Measurements from ENCODE around the gene AK8.

Gene AK8

GRCh38 chr9:132892400-132892799 lies 14.3 kb upstream of the AK8 start:
- FAIRE-seq, result no peak
- DNase-seq (ENCODE audit: insufficient read length, low spot score), result no peak

- DNase-seq (ENCODE audit: insufficient read length, low spot score) (no peak), FAIRE-seq (no peak)
These were observed 10.1 kb upstream of the AK8 start for GRCh38 chr9:132888151-132888550.

- DNase-seq (ENCODE audit: insufficient read length, low spot score) (no peak), FAIRE-seq (no peak)
These were observed 9.4 kb upstream of the AK8 start for GRCh38 chr9:132887181-132888120.

GRCh38 chr9:132886334-132886725 lies 8.2 kb upstream of the AK8 start:
- FAIRE-seq, result no peak
- no peak for DNase-seq (ENCODE audit: insufficient read length, low spot score)

GRCh38 chr9:132885720-132886333 lies 7.7 kb upstream of the AK8 start:
- FAIRE-seq (no peak), DNase-seq (ENCODE audit: insufficient read length, low spot score) (no peak)

- DNase-seq (ENCODE audit: insufficient read length, low spot score) (no peak), FAIRE-seq (no peak)
These were observed 5.5 kb upstream of the AK8 start for GRCh38 chr9:132883349-132884294.

- no peak for DNase-seq (ENCODE audit: insufficient read length, low spot score)
- no peak for FAIRE-seq
These were observed 4.5 kb upstream of the AK8 start for GRCh38 chr9:132882616-132883015.

- FAIRE-seq (no peak), DNase-seq (ENCODE audit: insufficient read length, low spot score) (no peak)
These were observed 3.7 kb upstream of the AK8 start for GRCh38 chr9:132881826-132882225.

- FAIRE-seq (no peak), DNase-seq (ENCODE audit: insufficient read length, low spot score) (no peak)
These were observed 2.2 kb upstream of the AK8 start for GRCh38 chr9:132880324-132880661.

GRCh38 chr9:132879457-132880323 lies 1.6 kb upstream of the AK8 start:
- DNase-seq (ENCODE audit: insufficient read length, low spot score) (no peak), FAIRE-seq (no peak)

- no peak for FAIRE-seq
- DNase-seq (ENCODE audit: insufficient read length, low spot score), result no peak
These were observed 792 bp upstream of the AK8 start, which contains the start of gene SPACA9 for GRCh38 chr9:132878695-132879456. Gene SPACA9 (plus strand): TSS chr9:132878898. CDS start chr9:132883948, 5,050 bp downstream.

GRCh38 chr9:132877458-132877823 lies 643 bp downstream of the AK8 start:
- no peak for FAIRE-seq
- DNase-seq (ENCODE audit: insufficient read length, low spot score), result no peak

- FAIRE-seq (no peak), DNase-seq (ENCODE audit: insufficient read length, low spot score) (no peak)
These were observed 1.2 kb downstream of the AK8 start for GRCh38 chr9:132876849-132877248.

GRCh38 chr9:132875159-132875558 lies 2.9 kb downstream of the AK8 start:
- no peak for DNase-seq (ENCODE audit: insufficient read length, low spot score)
- no peak for FAIRE-seq

- peak; percentile 35 for FAIRE-seq
- DNase-seq (ENCODE audit: insufficient read length, low spot score), result no peak
These were observed 4.7 kb downstream of the AK8 start for GRCh38 chr9:132873403-132873802.

- DNase-seq (ENCODE audit: insufficient read length, low spot score) (no peak), FAIRE-seq (no peak)
These were observed 8.8 kb downstream of the AK8 start for GRCh38 chr9:132869266-132869665.

GRCh38 chr9:132866898-132867297 lies 11.2 kb downstream of the AK8 start:
- no peak for FAIRE-seq
- no peak for DNase-seq (ENCODE audit: insufficient read length, low spot score)

GRCh38 chr9:132864691-132865090 lies 13.4 kb downstream of the AK8 start:
- DNase-seq (ENCODE audit: insufficient read length, low spot score) (no peak), FAIRE-seq (no peak)

- no peak for FAIRE-seq
These were observed 13.8 kb downstream of the AK8 start for GRCh38 chr9:132864277-132864676.

More at GRCh38 chr9:132864277-132864676, 13.8 kb downstream of the AK8 start:
- no peak for DNase-seq (ENCODE audit: insufficient read length, low spot score)

All from GM19239 (cell line).